GM19238 (cell line): Measurements from ENCODE around the gene FAM162B.
"Not testable (repeated sequence)": the region's sequence is repeated elsewhere in the genome, so short reads cannot be mapped to it uniquely, and the experiment has no call there.

Experiments used
- DNase-seq: peaks from one replicate; pipeline ENCODE4 v3.0.0; 2011; ENCODE audit warnings: low spot score; ENCODE audit not compliant: insufficient read length

The FAM162B gene

GRCh38 chr6:116730513-116730912 lies 35.0 kb downstream of the FAM162B start:
- no peak for DNase-seq

- DNase-seq = no peak
Measured at GRCh38 chr6:116726947-116727346, 38.6 kb downstream of the FAM162B start.

GRCh38 chr6:116714761-116715160 lies 50.8 kb downstream of the FAM162B start:
- DNase-seq = no peak

- no peak for DNase-seq
Measured at GRCh38 chr6:116714296-116714695, 51.2 kb downstream of the FAM162B start.

GRCh38 chr6:116705917-116706316 lies 59.6 kb downstream of the FAM162B start:
- DNase-seq = no peak

- DNase-seq = not testable (repeated sequence)
Measured at GRCh38 chr6:116703888-116704287, 61.6 kb downstream of the FAM162B start.
